Endothelial cell of umbilical vein (primary cell): ENCODE measurements around the gene MRM2. TPM values are rescaled to one million over a fixed set of nuclear protein-coding genes. Genes with fewer than 3 reads are reported as not detected.

Experiments
- BruUV-seq: library from RNA; stranded (reverse); fragments of 400-500 nt; replicated peaks from 2 replicates; lab custom pipeline; 2021; lab: Mats Ljungman, UMichigan
- CTCF ChIA-PET: fragments of 300-600, 350-600 bp; sonication (Branson Sonifier 250); formaldehyde crosslinking; loops from one replicate; lab custom pipeline; 2021; ENCODE audit warnings: antibody characterized with exemption, inconsistent platforms; lab: Charles Lee
- POLR2A ChIA-PET: fragments of 300-600, 350-600 bp; sonication (Branson Sonifier 250); formaldehyde crosslinking; loops from one replicate; lab custom pipeline; 2021; ENCODE audit warnings: antibody characterized with exemption, inconsistent platforms; lab: Charles Lee
- DNase-seq: peaks from one replicate; pipeline ENCODE4 v3.0.0-alpha.2; 2011; ENCODE audit warnings: low read depth, low spot score
- FAIRE-seq: peaks from 2 replicates; lab custom pipeline; 2011; peaks lifted over from hg19 to GRCh38; lab: Jason Lieb, UNC
- H2AFZ ChIP-seq: 2 replicates; pipeline ENCODE4 v1.6.0; 2012; ENCODE audit warnings: low read depth, low read length, control low read depth, inconsistent platforms
- H3K27ac ChIP-seq: 2 replicates; pipeline ENCODE4 v1.5.1; 2011; ENCODE audit warnings: low read depth, mild to moderate bottlenecking, control low read depth, low read length, moderate library complexity; ENCODE audit not compliant: insufficient read depth
- H3K27me3 ChIP-seq, 2 experiments: 2 replicates each; pipeline versions ENCODE4 v1.6.0 to v1.6.1; 2011; ENCODE audit warnings: low read length in 2 of 2, mixed read lengths in 1 of 2; ENCODE audit not compliant: control insufficient read depth in 2 of 2, insufficient read depth in 2 of 2
- H3K36me3 ChIP-seq, 2 experiments: 2 replicates in 1 of 2; 3 replicates in 1 of 2; pipeline ENCODE4 v1.5.1; 2011; ENCODE audit warnings: low read length in 2 of 2, mild to moderate bottlenecking in 1 of 2, moderate library complexity in 1 of 2; ENCODE audit not compliant: control insufficient read depth in 2 of 2, insufficient read depth in 2 of 2; ENCODE audit errors: extremely low read depth in 1 of 2
- H3K4me1 ChIP-seq: 3 replicates; pipeline ENCODE4 v1.5.1; 2011; ENCODE audit warnings: mild to moderate bottlenecking, low read length; ENCODE audit not compliant: control insufficient read depth, insufficient read depth; ENCODE audit errors: extremely low read depth
- H3K4me2 ChIP-seq: 2 replicates; pipeline ENCODE4 v1.6.1; 2011; ENCODE audit warnings: low read length, control low read depth, mixed read lengths; ENCODE audit not compliant: insufficient read depth
- H3K4me3 ChIP-seq, 3 experiments: fragments of 200-600 bp in 1 of 3; sonication (generic), shearing (Covaris generic) in 1 of 3; replicated peaks in 1 of 3; 2 replicates each; pipeline ENCODE4 v1.5.1; 2011 to 2016; ENCODE audit warnings: control low read depth in 3 of 3, low read length in 3 of 3, mild to moderate bottlenecking in 2 of 3, inconsistent platforms in 1 of 3, low read depth in 1 of 3, moderate library complexity in 1 of 3; ENCODE audit not compliant: insufficient read depth in 1 of 3
- H3K79me2 ChIP-seq: 2 replicates; pipeline ENCODE4 v1.6.0; 2012; ENCODE audit warnings: low read length, inconsistent platforms; ENCODE audit not compliant: control insufficient read depth, insufficient read depth
- H3K9ac ChIP-seq: replicated peaks from 2 replicates; pipeline ENCODE3; 2011; ENCODE audit warnings: low read length, control low read depth; ENCODE audit not compliant: insufficient read depth; ENCODE audit errors: extremely low read depth
- H3K9me1 ChIP-seq: replicated peaks from 3 replicates; pipeline ENCODE4 v1.6.0; 2011; ENCODE audit warnings: mild to moderate bottlenecking, low read length; ENCODE audit not compliant: control insufficient read depth, insufficient read depth; ENCODE audit errors: extremely low read depth
- H3K9me3 ChIP-seq: replicated peaks from 2 replicates; pipeline ENCODE4 v1.5.1; 2012; ENCODE audit warnings: low read length, inconsistent platforms; ENCODE audit not compliant: control insufficient read depth, insufficient read depth
- H4K20me1 ChIP-seq: replicated peaks from 2 replicates; pipeline ENCODE3; 2011; ENCODE audit warnings: mild to moderate bottlenecking, low read length; ENCODE audit not compliant: control insufficient read depth, insufficient read depth; ENCODE audit errors: extremely low read depth
- CTCF ChIP-seq, 2 donors: IDR thresholded peaks; 1 replicate in 1 of 2; 2 replicates in 1 of 2; pipeline ENCODE4 v1.5.1; 2011; ENCODE audit warnings: low read length in 2 of 2, mild to moderate bottlenecking in 2 of 2, moderate library complexity in 2 of 2, control low read depth in 1 of 2, inconsistent platforms in 1 of 2, low read depth in 1 of 2; ENCODE audit not compliant: insufficient read depth in 1 of 2; ENCODE audit errors: extremely low read depth in 1 of 2
- EZH2 ChIP-seq: IDR thresholded peaks from 2 replicates; pipeline ENCODE4 v1.6.1; 2012; ENCODE audit warnings: borderline replicate concordance, low read depth, mild to moderate bottlenecking, moderate library complexity, low read length, inconsistent platforms; ENCODE audit not compliant: severe bottlenecking
- FOS ChIP-seq: IDR thresholded peaks from 2 replicates; pipeline ENCODE4 v1.6.1; 2011; ENCODE audit warnings: mild to moderate bottlenecking, low read length, moderate library complexity, borderline replicate concordance; ENCODE audit not compliant: insufficient read depth
- GATA2 ChIP-seq: IDR thresholded peaks from 2 replicates; pipeline ENCODE4 v1.7.0; 2011; ENCODE audit warnings: low read depth, mild to moderate bottlenecking, moderate library complexity, mixed read lengths, low read length; ENCODE audit not compliant: insufficient read length, insufficient read depth
- JUN ChIP-seq: IDR thresholded peaks from 2 replicates; pipeline ENCODE4 v1.6.1; 2011; ENCODE audit warnings: borderline replicate concordance, low read depth; ENCODE audit not compliant: insufficient read length, insufficient read depth
- MAX ChIP-seq: IDR thresholded peaks from 2 replicates; pipeline ENCODE4 v1.6.1; 2011; ENCODE audit not compliant: insufficient read depth, insufficient read length
- MYC ChIP-seq: IDR thresholded peaks from one replicate; pipeline ENCODE4 v1.6.1; 2011; ENCODE audit warnings: mild to moderate bottlenecking, low read depth, low read length
- POLR2A ChIP-seq: IDR thresholded peaks from 2 replicates; pipeline ENCODE4 v1.6.1; 2012; ENCODE audit warnings: low read depth, mild to moderate bottlenecking, control low read depth, low read length
- POLR2AphosphoS5 ChIP-seq: IDR thresholded peaks from 2 replicates; pipeline ENCODE4 v1.6.1; 2012; ENCODE audit warnings: low read depth, mild to moderate bottlenecking, control low read depth, low read length, moderate library complexity; ENCODE audit not compliant: insufficient read depth
- dilution Hi-C: fragments of 300-500 bp; cut with MboI; formaldehyde crosslinking; loops from one replicate; pipeline ENCODE4 v1.15.0; 2019; ENCODE audit warnings: low sequenced_read_pairs; ENCODE audit not compliant: extremely low pct_ligation_motif_present
- intact Hi-C: fragments of 100-400 bp; cut with micrococcal nuclease; formaldehyde crosslinking; loops from one replicate; pipeline ENCODE4 v1.10.0; 2022
- polyA plus RNA-seq, 4 experiments: library from polyadenylated mRNA; depleted of rRNA in 3 of 4; stranded (reverse) in 3 of 4; unstranded in 1 of 4; fragments of >200 nt; gene quantifications; 2 replicates each; pipeline versions ENCODE4 v1.2.1 to v1.2.3, GENCODE V29; 2011 to 2012; ENCODE audit warnings: missing spikeins in 1 of 4
- total RNA-seq: library from RNA; stranded (reverse); gene quantifications from 2 replicates; pipeline ENCODE4 v1.2.3, GENCODE V29; 2021

The MRM2 gene
- total and polyA plus RNA-seq, 2 donors (not counting 3 experiments of a cell fraction or from before 2014, with no cell fraction given): 10.6 to 20.8 TPM

- DNase-seq: no peak
- Histone ChIP-seq H3K4me3 (no peak overlapping the region), H3K9ac (no peak overlapping the region), H3K36me3 (peaks cover 0 to 8% of the 10 kb centered on the region in 2 experiments), H3K4me2 (no peak overlapping the region), H2AFZ (no peak overlapping the region), H3K27me3 (no peaks in the 10 kb centered on the region), H3K27ac (no peak overlapping the region), H4K20me1 (no peaks in the 10 kb centered on the region), H3K9me3 (no peaks in the 10 kb centered on the region), H3K79me2 (no peaks in the 10 kb centered on the region), H3K4me1 (peaks cover 3% of the 10 kb centered on the region), H3K9me1 (no peaks in the 10 kb centered on the region)
- FAIRE-seq: no peak
- intact Hi-C loops: no loop called here
- ChIA-PET CTCF (interaction anchor here (2.8 kb wide), 1 partner anchor 14 kb away, joined by 10 read pairs; no protein-coding TSS in a partner anchor), POLR2A (no interaction called here)
- dilution Hi-C loops: no loop called here
- TF ChIP-seq MAX (no peak), FOS (no peak), MYC (no peak), CTCF (IDR thresholded peaks at IDR 0.05; ENCODE audit: extremely low read depth in 1 of 2, insufficient read depth in 1 of 2, low read depth in 1 of 2, low read length in 2 of 2) (no peak), GATA2 (no peak), POLR2A (no peak), POLR2AphosphoS5 (no peak), EZH2 (no peak), JUN (no peak)
- no TSS peak for BruUV-seq
These were observed 21.2 kb upstream of the MRM2 start for GRCh38 chr7:2263176-2263575.
